Measurements from ENCODE around the gene ADARB1.

ADARB1 gene

DNA sequence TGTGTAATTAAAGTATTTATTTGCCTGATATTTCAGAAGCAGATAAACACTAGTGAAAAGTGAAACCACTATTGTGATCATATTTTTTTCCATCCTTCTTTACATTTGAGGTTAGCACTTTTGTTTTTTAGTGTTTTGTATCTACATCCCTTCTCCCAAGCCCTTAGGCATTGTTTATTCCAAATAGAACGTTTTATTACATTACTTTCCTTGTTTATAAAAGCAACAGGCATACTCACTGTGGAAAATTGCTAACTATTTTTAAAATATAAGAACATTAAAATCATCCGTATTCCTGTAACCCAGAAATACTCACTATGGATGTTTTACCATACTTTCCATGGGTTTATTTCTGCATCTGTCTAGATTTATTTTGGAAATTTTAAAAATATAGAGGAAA is 109.5 kb downstream of the ADARB1 start:
- TF ChIP-seq, protein P1, sequence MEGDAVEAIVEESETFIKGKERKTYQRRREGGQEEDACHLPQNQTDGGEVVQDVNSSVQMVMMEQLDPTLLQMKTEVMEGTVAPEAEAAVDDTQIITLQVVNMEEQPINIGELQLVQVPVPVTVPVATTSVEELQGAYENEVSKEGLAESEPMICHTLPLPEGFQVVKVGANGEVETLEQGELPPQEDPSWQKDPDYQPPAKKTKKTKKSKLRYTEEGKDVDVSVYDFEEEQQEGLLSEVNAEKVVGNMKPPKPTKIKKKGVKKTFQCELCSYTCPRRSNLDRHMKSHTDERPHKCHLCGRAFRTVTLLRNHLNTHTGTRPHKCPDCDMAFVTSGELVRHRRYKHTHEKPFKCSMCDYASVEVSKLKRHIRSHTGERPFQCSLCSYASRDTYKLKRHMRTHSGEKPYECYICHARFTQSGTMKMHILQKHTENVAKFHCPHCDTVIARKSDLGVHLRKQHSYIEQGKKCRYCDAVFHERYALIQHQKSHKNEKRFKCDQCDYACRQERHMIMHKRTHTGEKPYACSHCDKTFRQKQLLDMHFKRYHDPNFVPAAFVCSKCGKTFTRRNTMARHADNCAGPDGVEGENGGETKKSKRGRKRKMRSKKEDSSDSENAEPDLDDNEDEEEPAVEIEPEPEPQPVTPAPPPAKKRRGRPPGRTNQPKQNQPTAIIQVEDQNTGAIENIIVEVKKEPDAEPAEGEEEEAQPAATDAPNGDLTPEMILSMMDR (IDR thresholded peaks at IDR 0.05; ENCODE audit: control extremely low read depth, extremely low read depth, low read depth, missing control alignments), result no peak
- DNase-seq (ENCODE audit: extremely low spot score), result no peak
- POLR2A ChIA-PET, result no interaction called here
- CTCF ChIA-PET, result no interaction called here

DNA sequence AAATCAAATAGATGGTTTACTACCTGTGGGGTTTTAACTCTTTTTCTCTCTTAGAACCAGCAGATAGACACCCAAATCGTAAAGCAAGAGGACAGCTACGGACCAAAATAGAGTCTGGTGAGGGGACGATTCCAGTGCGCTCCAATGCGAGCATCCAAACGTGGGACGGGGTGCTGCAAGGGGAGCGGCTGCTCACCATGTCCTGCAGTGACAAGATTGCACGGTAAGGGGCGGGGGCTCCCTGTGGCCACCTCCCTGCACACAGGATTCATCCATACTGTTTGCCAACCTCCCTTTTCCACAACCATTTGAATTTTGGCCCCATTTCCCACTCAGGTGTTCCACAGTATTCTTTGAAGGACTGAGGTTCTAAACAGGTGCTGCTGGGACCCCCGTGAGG is 110.5 kb downstream of the ADARB1 start:
- ChIA-PET POLR2A (no interaction called here), CTCF (interaction anchor here (1.1 kb wide), 1 partner anchor 22 kb away, joined by 3 read pairs; no protein-coding TSS in a partner anchor)
- no peak for DNase-seq (ENCODE audit: extremely low spot score)
- TF ChIP-seq, protein P1 (IDR thresholded peaks at IDR 0.05; ENCODE audit: control extremely low read depth, extremely low read depth, low read depth, missing control alignments), result no peak

DNA sequence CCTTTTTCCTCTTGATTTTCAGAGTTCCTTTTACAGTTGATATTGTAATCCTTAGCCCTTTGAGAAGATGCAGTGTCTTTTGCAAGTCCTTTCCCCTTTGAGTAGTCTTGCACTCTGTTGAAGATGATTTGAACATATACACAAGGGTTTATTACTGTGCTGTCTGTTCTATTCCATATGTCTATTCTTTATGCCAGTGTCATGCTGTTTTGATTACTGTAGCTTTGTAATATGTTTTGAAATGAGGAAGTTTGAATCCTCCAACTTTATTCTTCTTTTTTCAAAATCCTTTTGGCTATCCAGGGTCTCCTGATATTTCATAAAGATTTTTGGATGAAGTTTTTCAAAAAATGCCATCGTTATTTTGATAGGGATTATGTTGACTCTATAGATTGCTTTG is 112.3 kb downstream of the ADARB1 start:
- CTCF ChIA-PET, result no interaction called here
- TF ChIP-seq, protein P1 (IDR thresholded peaks at IDR 0.05; ENCODE audit: control extremely low read depth, extremely low read depth, low read depth, missing control alignments), result no peak

DNA sequence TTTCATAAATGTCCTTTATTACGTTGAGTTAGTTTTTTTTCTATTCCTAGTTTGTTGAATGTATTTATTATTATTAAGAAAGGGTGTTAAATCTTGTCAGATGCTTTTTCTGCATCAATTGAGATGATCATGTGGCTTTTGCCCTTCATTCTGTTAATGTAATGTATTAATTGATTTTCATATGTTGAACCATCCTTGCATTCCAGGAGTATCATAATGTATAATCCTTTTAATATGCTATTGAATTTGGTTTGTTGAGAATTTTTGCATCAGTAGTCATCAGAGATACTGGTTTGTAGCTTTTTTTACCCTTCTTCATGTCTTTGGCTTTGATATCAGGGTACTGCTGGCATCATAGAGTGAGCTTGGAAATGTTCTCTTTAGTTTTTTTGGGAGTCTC is 113.3 kb downstream of the ADARB1 start:
- TF ChIP-seq, protein P1 (IDR thresholded peaks at IDR 0.05; ENCODE audit: control extremely low read depth, extremely low read depth, low read depth, missing control alignments), result no peak
- ChIA-PET CTCF (no interaction called here), POLR2A (no interaction called here)
- no peak for DNase-seq (ENCODE audit: extremely low spot score)

More for the DNA sequence above, 112.3 kb downstream of the ADARB1 start:
- POLR2A ChIA-PET, result no interaction called here
- no peak for DNase-seq (ENCODE audit: extremely low spot score)

DNA sequence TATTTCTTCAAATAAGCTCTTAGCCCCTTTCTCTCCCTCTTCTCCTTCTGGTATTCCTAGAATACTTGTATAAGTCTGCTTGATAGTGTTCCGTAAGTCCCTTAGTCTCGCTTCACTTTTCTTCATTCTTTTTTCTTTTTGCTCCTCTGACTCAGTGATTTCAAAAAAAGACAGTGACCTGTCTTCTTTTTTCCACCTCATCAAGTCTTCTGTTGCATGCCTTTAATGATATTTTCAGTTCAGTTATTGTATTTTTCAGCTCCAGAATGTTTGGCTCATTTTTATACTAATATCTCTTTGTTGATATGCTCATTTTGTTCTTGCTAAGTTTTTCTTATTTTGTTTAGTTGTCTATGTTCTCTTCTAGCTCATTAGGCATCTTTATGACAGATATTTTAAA is 115.6 kb downstream of the ADARB1 start:
- no peak for DNase-seq (ENCODE audit: extremely low spot score)
- TF ChIP-seq, protein P1 (IDR thresholded peaks at IDR 0.05; ENCODE audit: control extremely low read depth, extremely low read depth, low read depth, missing control alignments), result no peak
- POLR2A ChIA-PET, result no interaction called here
- CTCF ChIA-PET, result interaction anchor here (1.1 to 1.2 kb wide), 2 partner anchors 50 to 53 kb away, joined by 3 to 4 read pairs; no protein-coding TSS in a partner anchor

DNA sequence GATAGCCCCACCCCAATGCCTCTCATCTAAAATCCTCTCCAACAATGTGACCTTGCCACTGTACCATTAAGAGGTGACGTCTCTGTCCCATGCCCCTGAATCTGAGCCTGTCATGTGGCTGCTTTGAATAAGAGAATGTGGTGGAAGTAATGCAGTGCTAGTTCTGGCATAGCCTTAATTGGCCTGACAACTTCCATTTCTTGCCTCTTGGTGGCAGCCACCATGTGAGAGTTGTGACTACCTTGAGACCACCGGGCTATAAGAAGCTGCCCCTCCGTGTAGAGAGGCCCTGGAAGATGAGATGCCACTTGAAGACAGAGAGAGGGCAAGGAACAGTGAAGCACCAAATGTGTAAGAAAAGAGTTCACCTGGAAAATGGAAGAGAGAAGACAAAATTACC is 118.0 kb downstream of the ADARB1 start:
- POLR2A ChIA-PET, result no interaction called here

More for the DNA sequence above, 118.0 kb downstream of the ADARB1 start:
- DNase-seq (ENCODE audit: extremely low spot score), result no peak
- CTCF ChIA-PET, result interaction anchor here (1.1 kb wide), 1 partner anchor 227 kb away, joined by 3 read pairs; no protein-coding TSS in a partner anchor
- TF ChIP-seq, protein P1 (IDR thresholded peaks at IDR 0.05; ENCODE audit: control extremely low read depth, extremely low read depth, low read depth, missing control alignments), result no peak

Measured in GM10248 (cell line).